Posterior cingulate gyrus (tissue), 11 donors: ENCODE results near the gene RYR3.

Source experiments
- DNase-seq, 10 donors: peaks; one replicate each; pipeline versions ENCODE4 v3.0.0 to v3.0.0-alpha.2; 2020 to 2021; ENCODE audit warnings: mixed read lengths in 3 of 10
- intact Hi-C: fragments of 100-400 bp; cut with DNase I; formaldehyde crosslinking; loops from one replicate; pipeline ENCODE4 v1.15.1; 2023

Gene RYR3

GRCh38 chr15:33310481-33311311 lies at the start of gene RYR3:
Gene RYR3, plus strand, starts transcription at chr15:33310967. Its CDS starts 79 bp downstream, at chr15:33311046.
- intact Hi-C loops = loop anchor here (10.0 kb wide), 1 partner anchor 274 kb away; no protein-coding TSS in a partner anchor
- peak in 9 of 10 donors; percentile 32 to 96 (median 58) for DNase-seq

- intact Hi-C loops = no loop called here
- no peak for DNase-seq
These were observed 48.5 kb upstream of the RYR3 start for GRCh38 chr15:33262306-33262705.

GRCh38 chr15:33277689-33278088 lies 33.1 kb upstream of the RYR3 start:
- no peak for DNase-seq

GRCh38 chr15:33278816-33279612 lies 31.8 kb upstream of the RYR3 start:
- DNase-seq = no peak
- intact Hi-C loops = no loop called here

More at GRCh38 chr15:33277689-33278088, 33.1 kb upstream of the RYR3 start:
- intact Hi-C loops = no loop called here

GRCh38 chr15:33279613-33280205 lies 31.1 kb upstream of the RYR3 start:
- intact Hi-C loops = no loop called here

GRCh38 chr15:33282226-33283020 lies 28.3 kb upstream of the RYR3 start:
- no peak for DNase-seq
- intact Hi-C loops = no loop called here

More at GRCh38 chr15:33279613-33280205, 31.1 kb upstream of the RYR3 start:
- no peak for DNase-seq

- DNase-seq = no peak
- intact Hi-C loops = no loop called here
These were observed 27.2 kb upstream of the RYR3 start for GRCh38 chr15:33283576-33283975.

GRCh38 chr15:33284336-33284735 lies 26.4 kb upstream of the RYR3 start:
- intact Hi-C loops = no loop called here
- DNase-seq = no peak

GRCh38 chr15:33292717-33293307 lies 18.0 kb upstream of the RYR3 start:
- intact Hi-C loops = loop anchor here (1.0 to 5.0 kb wide), 2 partner anchors 206 to 407 kb away; no protein-coding TSS in a partner anchor
- peak in 5 of 10 donors; percentile 41 to 70 (median 62) for DNase-seq

- peak in 1 of 10 donors; percentile 66 for DNase-seq
- intact Hi-C loops = loop anchor here (5.0 kb wide), 1 partner anchor 207 kb away; no protein-coding TSS in a partner anchor
These were observed 16.9 kb upstream of the RYR3 start for GRCh38 chr15:33293713-33294334.

GRCh38 chr15:33296050-33296449 lies 14.7 kb upstream of the RYR3 start:
- DNase-seq = no peak
- intact Hi-C loops = no loop called here

GRCh38 chr15:33296856-33297255 lies 13.9 kb upstream of the RYR3 start:
- DNase-seq = no peak
- intact Hi-C loops = no loop called here

GRCh38 chr15:33298631-33299030 lies 12.1 kb upstream of the RYR3 start:
- intact Hi-C loops = no loop called here
- no peak for DNase-seq

GRCh38 chr15:33304924-33305323 lies 5.8 kb upstream of the RYR3 start:
- intact Hi-C loops = no loop called here
- no peak for DNase-seq

- peak in 8 of 10 donors; percentile 32 to 95 (median 70) for DNase-seq
- intact Hi-C loops = loop anchor here (10.0 kb wide), 1 partner anchor 275 kb away; no protein-coding TSS in a partner anchor
These were observed 1.0 kb upstream of the RYR3 start for GRCh38 chr15:33309602-33310276.

- intact Hi-C loops = loop anchor here (10.0 kb wide), 1 partner anchor 273 kb away; no protein-coding TSS in a partner anchor
- DNase-seq = peak in 6 of 10 donors; percentile 21 to 85 (median 54)
These were observed 675 bp downstream of the RYR3 start for GRCh38 chr15:33311312-33311971.

GRCh38 chr15:33313491-33313890 lies 2.7 kb downstream of the RYR3 start:
- intact Hi-C loops = loop anchor here (10.0 kb wide), 1 partner anchor 271 kb away; no protein-coding TSS in a partner anchor

GRCh38 chr15:33314069-33314468 lies 3.3 kb downstream of the RYR3 start:
- intact Hi-C loops = loop anchor here (10.0 kb wide), 1 partner anchor 271 kb away; no protein-coding TSS in a partner anchor
- DNase-seq = no peak

More at GRCh38 chr15:33313491-33313890, 2.7 kb downstream of the RYR3 start:
- no peak for DNase-seq
